GM10266 (cell line): ENCODE results near the gene ARHGAP19.

Experiments used
- DNase-seq: peaks from one replicate; pipeline ENCODE4 v3.0.0; 2012; ENCODE audit errors: extremely low spot score
- CTCF ChIP-seq: IDR thresholded peaks from 2 replicates; pipeline ENCODE4 v1.5.1; 2012; ENCODE audit warnings: mild to moderate bottlenecking, low read depth; ENCODE audit not compliant: control insufficient read depth, insufficient read depth; ENCODE audit errors: missing control alignments

ARHGAP19 gene

GRCh38 chr10:97188261-97188711, 104.2 kb downstream of the ARHGAP19 start:
- no peak for TF ChIP-seq CTCF
- no peak for DNase-seq

- no peak for TF ChIP-seq CTCF
- DNase-seq: no peak
Measured at GRCh38 chr10:97186911-97187310, 105.5 kb downstream of the ARHGAP19 start.

GRCh38 chr10:97185326-97186058, 106.9 kb downstream of the ARHGAP19 start, which contains the start of gene SLIT1:
SLIT1 (minus strand) TSS chr10:97185959; CDS start chr10:97185674, 285 bp downstream.
- no peak for TF ChIP-seq CTCF
- DNase-seq: no peak

GRCh38 chr10:97184971-97185325, 107.5 kb downstream of the ARHGAP19 start:
- no peak for DNase-seq
- no peak for TF ChIP-seq CTCF

GRCh38 chr10:97183314-97183713, 109.1 kb downstream of the ARHGAP19 start:
- TF ChIP-seq CTCF: no peak
- DNase-seq: no peak

- TF ChIP-seq CTCF: no peak
- DNase-seq: no peak
Measured at GRCh38 chr10:97182288-97182990, 110.0 kb downstream of the ARHGAP19 start.

GRCh38 chr10:97180986-97181385, 111.5 kb downstream of the ARHGAP19 start:
- no peak for TF ChIP-seq CTCF
- DNase-seq: no peak
